Neuronal stem cell (in vitro differentiated cells): ENCODE data around the gene NEGR1.

Experiments used
- DNase-seq: peaks from one replicate; pipeline ENCODE4 v3.0.0-alpha.2; 2013; ENCODE audit warnings: low spot score
- H2AFZ ChIP-seq: one replicate; pipeline ENCODE4 v1.6.1; 2013; ENCODE audit warnings: mild to moderate bottlenecking, low read length, inconsistent platforms
- H2AK5ac ChIP-seq: 2 replicates; pipeline ENCODE4 v1.6.1; 2013; ENCODE audit warnings: low read depth, mild to moderate bottlenecking, inconsistent platforms, low read length, moderate library complexity, mixed read lengths
- H2BK120ac ChIP-seq: 2 replicates; pipeline ENCODE4 v1.6.1; 2013; ENCODE audit warnings: low read depth, mild to moderate bottlenecking, inconsistent platforms, low read length, moderate library complexity, mixed read lengths
- H2BK12ac ChIP-seq: one replicate; pipeline ENCODE4 v1.6.1; 2013; ENCODE audit warnings: low read length, inconsistent platforms
- H2BK15ac ChIP-seq: 2 replicates; pipeline ENCODE4 v1.6.1; 2013; ENCODE audit warnings: mild to moderate bottlenecking, low read length, inconsistent platforms, mixed read lengths
- H2BK5ac ChIP-seq: one replicate; pipeline ENCODE4 v1.6.1; 2013; ENCODE audit warnings: inconsistent platforms, mild to moderate bottlenecking, low read length, moderate library complexity
- H3K14ac ChIP-seq: one replicate; pipeline ENCODE4 v1.6.1; 2013; ENCODE audit warnings: low read length, inconsistent platforms
- H3K18ac ChIP-seq: 2 replicates; pipeline ENCODE4 v1.6.1; 2013; ENCODE audit warnings: low read length, inconsistent platforms
- H3K23ac ChIP-seq: 2 replicates; pipeline ENCODE4 v1.6.1; 2013; ENCODE audit warnings: low read depth, mild to moderate bottlenecking, mixed read lengths, low read length, inconsistent platforms; ENCODE audit not compliant: poor library complexity
- H3K27ac ChIP-seq: replicated peaks from 3 replicates; pipeline ENCODE4 v1.5.1; 2013; ENCODE audit warnings: low read length, inconsistent platforms
- H3K27me3 ChIP-seq, 3 experiments: 2 replicates each; pipeline ENCODE4 v1.6.1; 2013; ENCODE audit warnings: low read length in 3 of 3, mild to moderate bottlenecking in 2 of 3, inconsistent platforms in 1 of 3, low read depth in 1 of 3, mixed read lengths in 1 of 3, moderate library complexity in 1 of 3; ENCODE audit not compliant: control insufficient read depth in 3 of 3, insufficient read depth in 3 of 3
- H3K36me3 ChIP-seq, 2 donors: replicated peaks in 1 of 2; 2 replicates each; pipeline ENCODE4 v1.6.1; 2013; ENCODE audit warnings: low read length in 2 of 2; ENCODE audit not compliant: control insufficient read depth in 2 of 2, insufficient read depth in 2 of 2
- H3K4ac ChIP-seq: 2 replicates; pipeline ENCODE4 v1.6.1; 2013; ENCODE audit warnings: inconsistent platforms, mild to moderate bottlenecking, low read length, moderate library complexity
- H3K4me1 ChIP-seq, 2 donors: 1 replicate in 1 of 2; 2 replicates in 1 of 2; pipeline ENCODE4 v1.6.1; 2013; ENCODE audit warnings: low read length in 2 of 2, low read depth in 1 of 2; ENCODE audit not compliant: control insufficient read depth in 2 of 2, insufficient read depth in 1 of 2
- H3K4me2 ChIP-seq: one replicate; pipeline ENCODE4 v1.6.1; 2013; ENCODE audit warnings: mild to moderate bottlenecking, low read length, inconsistent platforms; ENCODE audit not compliant: insufficient read depth, poor library complexity, severe bottlenecking
- H3K4me3 ChIP-seq, 2 donors: 2 replicates each; pipeline ENCODE4 v1.5.1; 2013; ENCODE audit warnings: low read length in 2 of 2, mild to moderate bottlenecking in 2 of 2, inconsistent platforms in 1 of 2, moderate library complexity in 1 of 2
- H3K79me1 ChIP-seq: one replicate; pipeline ENCODE4 v1.6.1; 2013; ENCODE audit warnings: low read depth, mild to moderate bottlenecking, inconsistent platforms, low read length, moderate library complexity
- H3K9ac ChIP-seq: one replicate; pipeline ENCODE4 v1.6.1; 2013; ENCODE audit warnings: mild to moderate bottlenecking, low read depth, low read length, inconsistent platforms; ENCODE audit not compliant: poor library complexity
- H3K9me3 ChIP-seq, 2 donors: replicated peaks in 1 of 2; 2 replicates each; pipeline versions ENCODE3 to v1.6.1; 2013; ENCODE audit warnings: low read length in 2 of 2, mild to moderate bottlenecking in 2 of 2, inconsistent platforms in 1 of 2, low read depth in 1 of 2, mixed read lengths in 1 of 2, moderate library complexity in 1 of 2; ENCODE audit not compliant: control insufficient read depth in 2 of 2, insufficient read depth in 1 of 2
- H4K8ac ChIP-seq: one replicate; pipeline ENCODE4 v1.6.1; 2013; ENCODE audit warnings: low read depth, mild to moderate bottlenecking, inconsistent platforms, low read length, moderate library complexity
- H4K91ac ChIP-seq: one replicate; pipeline ENCODE4 v1.6.1; 2013; ENCODE audit warnings: low read length, low read depth, mild to moderate bottlenecking, inconsistent platforms; ENCODE audit not compliant: poor library complexity
- WGBS, 2 donors: extraction: QIAGEN DNeasy Blood & Tissue Kit; methylation state at CpG; one replicate each; pipeline ENCODE4 v1.1.7; 2013; ENCODE audit warnings: missing lambda C conversion rate in 2 of 2, mixed read lengths in 1 of 2; ENCODE audit not compliant: insufficient read length in 2 of 2, insufficient replicate concordance in 1 of 2; ENCODE audit errors: extremely low coverage in 2 of 2; 5-methylcytosine and 5-hydroxymethylcytosine counted together

Gene NEGR1

DNA sequence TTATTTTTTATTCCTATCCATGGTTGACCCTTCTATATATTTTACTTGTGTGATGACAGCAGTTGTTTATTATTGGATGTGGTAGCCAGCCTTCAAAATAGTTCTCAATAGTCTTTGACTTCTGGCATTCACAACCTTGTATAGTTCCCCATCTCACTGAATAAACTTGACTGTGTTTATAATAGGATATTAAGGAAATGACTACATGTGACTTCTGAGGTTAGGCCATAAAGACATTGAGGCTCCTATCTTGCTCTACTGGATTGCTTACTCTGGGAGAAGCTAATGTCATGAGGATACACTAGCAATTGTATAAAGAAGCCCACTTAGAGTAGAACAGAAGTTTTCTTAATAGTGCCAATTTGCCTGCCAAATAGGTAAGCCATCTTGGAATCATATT, 231.8 kb downstream of the NEGR1 start:
- no peaks in the 10 kb centered on the region for H3K9me3 ChIP-seq
- H3K4me1 ChIP-seq, result no peaks in the 10 kb centered on the region
- H2AFZ ChIP-seq, result no peak overlapping the region
- no peak overlapping the region for H4K8ac ChIP-seq
- no peak overlapping the region for H3K18ac ChIP-seq
- H3K23ac ChIP-seq, result no peak overlapping the region
- no peak overlapping the region for H4K91ac ChIP-seq
- H3K4ac ChIP-seq, result no peak overlapping the region
- no peak overlapping the region for H2BK15ac ChIP-seq
- no peak overlapping the region for H2BK120ac ChIP-seq
- no peak overlapping the region for H2AK5ac ChIP-seq
- no peak overlapping the region for H3K4me2 ChIP-seq
- no peak overlapping the region for H3K27ac ChIP-seq
- H3K9ac ChIP-seq, result no peak overlapping the region
- no peak overlapping the region for H2BK12ac ChIP-seq
- H3K36me3 ChIP-seq, result no peaks in the 10 kb centered on the region
- no peaks in the 10 kb centered on the region for H3K79me1 ChIP-seq
- no peaks in the 10 kb centered on the region for H3K27me3 ChIP-seq
- H3K14ac ChIP-seq, result no peak overlapping the region
- no peak overlapping the region for H3K4me3 ChIP-seq
- H2BK5ac ChIP-seq, result no peak overlapping the region
- no peak for DNase-seq

DNA sequence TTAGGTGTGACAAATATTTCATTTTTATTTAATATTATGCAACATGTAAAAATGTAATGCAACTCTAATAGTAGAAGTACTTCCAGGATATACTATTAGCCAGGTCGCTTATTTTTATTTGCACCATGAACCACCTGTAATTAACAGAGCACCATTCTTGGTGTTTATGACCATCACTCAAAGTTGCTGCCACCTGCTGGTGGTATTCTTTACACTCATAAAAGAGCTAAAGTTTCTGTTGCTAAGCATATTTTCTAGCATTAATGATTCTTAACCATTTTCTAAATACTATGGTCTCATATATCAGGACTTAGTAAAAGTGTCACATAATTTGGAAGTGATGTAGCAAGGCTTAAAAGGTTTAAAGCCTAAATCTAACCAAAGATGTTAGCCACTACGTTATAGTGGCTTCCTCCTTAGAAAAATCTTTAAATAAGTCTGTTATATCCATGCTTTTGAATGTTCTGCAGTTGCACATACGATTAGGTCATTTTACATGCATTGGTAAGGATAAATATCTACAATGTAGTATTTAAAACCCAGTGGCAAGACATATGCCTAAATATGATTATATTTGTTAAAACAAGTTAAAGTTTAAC, 244.5 kb downstream of the NEGR1 start:
- no peaks in the 10 kb centered on the region for H3K36me3 ChIP-seq
- no peak overlapping the region for H3K23ac ChIP-seq
- no peak overlapping the region for H3K9ac ChIP-seq
- no peak overlapping the region for H2BK120ac ChIP-seq
- H2BK12ac ChIP-seq, result no peak overlapping the region
- H2BK5ac ChIP-seq, result no peak overlapping the region
- H4K8ac ChIP-seq, result no peak overlapping the region
- no peak overlapping the region for H4K91ac ChIP-seq
- H2AFZ ChIP-seq, result no peak overlapping the region
- DNase-seq, result peak; percentile 20
- no CpG with 5 or more reads among the region's 3 CpGs for WGBS, 2 donors
- H3K9me3 ChIP-seq, result no peaks in the 10 kb centered on the region
- H3K4me2 ChIP-seq, result no peak overlapping the region
- H3K18ac ChIP-seq, result no peak overlapping the region
- peaks cover 0 to 4% of the 10 kb centered on the region in 2 donors for H3K4me1 ChIP-seq
- no peak overlapping the region for H3K4ac ChIP-seq
- no peaks in the 10 kb centered on the region for H3K79me1 ChIP-seq
- no peak overlapping the region for H3K4me3 ChIP-seq
- H3K14ac ChIP-seq, result no peak overlapping the region
- no peak overlapping the region for H3K27ac ChIP-seq
- no peak overlapping the region for H2BK15ac ChIP-seq
- H2AK5ac ChIP-seq, result no peak overlapping the region
- H3K27me3 ChIP-seq, result no peaks in the 10 kb centered on the region

DNA sequence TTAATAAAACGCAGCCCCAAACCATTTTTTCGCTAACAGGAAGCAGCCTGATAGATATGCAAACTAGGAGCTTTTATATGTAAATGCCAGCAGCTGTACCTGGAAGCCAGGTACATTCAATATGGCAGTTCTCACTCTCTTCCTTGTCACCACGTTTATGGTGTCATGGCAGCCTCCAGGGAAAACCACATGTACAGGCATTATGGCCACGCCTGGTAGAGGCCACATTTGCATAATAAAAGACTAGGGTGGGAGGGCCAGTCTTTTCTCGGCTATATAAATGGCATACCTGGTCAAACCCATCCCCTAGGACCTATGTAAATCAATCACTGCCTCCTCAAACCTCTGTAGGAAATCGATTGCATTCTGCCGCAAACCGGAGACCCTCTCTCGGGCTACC, 247.5 kb downstream of the NEGR1 start:
- Histone ChIP-seq H2AK5ac (no peak overlapping the region), H2BK15ac (no peak overlapping the region), H3K23ac (no peak overlapping the region), H4K8ac (no peak overlapping the region), H3K36me3 (no peaks in the 10 kb centered on the region), H3K27me3 (no peaks in the 10 kb centered on the region), H3K27ac (no peak overlapping the region), H2AFZ (peak overlapping the region; percentile 25), H3K4me3 (no peak overlapping the region), H3K18ac (no peak overlapping the region), H3K9me3 (no peaks in the 10 kb centered on the region), H3K4me2 (no peak overlapping the region), H3K4ac (no peak overlapping the region), H3K79me1 (no peaks in the 10 kb centered on the region), H2BK12ac (no peak overlapping the region), H3K4me1 (peaks cover 0 to 4% of the 10 kb centered on the region in 2 donors), H4K91ac (no peak overlapping the region), H3K14ac (no peak overlapping the region), H2BK120ac (no peak overlapping the region), H2BK5ac (no peak overlapping the region), H3K9ac (no peak overlapping the region)
- no CpG with 5 or more reads among the region's 9 CpGs for WGBS, 2 donors
- no peak for DNase-seq

DNA sequence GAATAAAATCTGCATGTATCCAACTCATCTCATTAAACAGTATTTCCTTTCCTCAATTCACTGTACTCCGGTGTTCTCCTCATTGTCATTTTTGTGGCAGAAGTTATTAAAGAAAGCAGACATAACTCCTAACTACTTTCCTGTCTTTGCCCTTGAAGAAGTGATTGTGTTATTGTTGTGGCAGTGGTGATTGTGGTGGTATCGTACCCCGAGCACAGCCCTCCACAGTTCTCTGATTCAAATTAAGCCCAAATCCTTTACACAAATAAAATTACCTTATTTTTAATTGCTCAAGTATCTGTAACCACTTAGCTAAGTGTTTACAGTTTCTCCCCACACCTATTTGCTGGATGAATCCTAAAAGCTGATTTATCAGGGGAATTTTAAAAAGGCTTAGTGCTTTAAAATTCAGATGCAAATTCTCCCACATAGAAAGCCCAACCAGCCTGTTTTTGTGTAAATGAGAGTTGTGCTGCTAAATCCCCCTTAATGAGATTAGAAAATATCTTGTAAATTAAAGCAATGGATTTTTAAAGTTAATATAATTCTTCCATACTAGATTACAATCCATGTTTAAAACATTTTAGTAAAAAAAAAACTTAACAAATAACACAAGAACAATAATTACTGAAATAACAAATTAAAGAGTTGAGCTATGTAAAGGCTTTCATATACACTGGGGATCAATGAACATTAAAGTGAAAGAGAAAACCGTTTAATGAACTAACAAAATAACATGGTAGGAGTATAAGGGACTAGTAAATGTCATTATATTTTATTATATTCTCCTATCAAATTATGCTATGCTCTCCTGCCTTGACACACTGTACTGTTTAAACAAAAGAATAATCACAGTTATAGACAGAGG, 259.0 kb downstream of the NEGR1 start:
- H2AFZ ChIP-seq, result no peak overlapping the region
- no peaks in the 10 kb centered on the region for H3K27me3 ChIP-seq
- no peak overlapping the region for H3K14ac ChIP-seq
- no peaks in the 10 kb centered on the region for H3K9me3 ChIP-seq
- DNase-seq, result no peak
- H3K36me3 ChIP-seq, result no peaks in the 10 kb centered on the region
- H3K79me1 ChIP-seq, result no peaks in the 10 kb centered on the region
- no peak overlapping the region for H3K23ac ChIP-seq
- no peak overlapping the region for H2BK120ac ChIP-seq
- no peak overlapping the region for H2BK5ac ChIP-seq
- no peak overlapping the region for H3K9ac ChIP-seq
- no peak overlapping the region for H2BK12ac ChIP-seq
- no peak overlapping the region for H2AK5ac ChIP-seq
- peaks cover 0 to 2% of the 10 kb centered on the region in 2 donors for H3K4me1 ChIP-seq
- no peak overlapping the region for H3K27ac ChIP-seq
- H3K18ac ChIP-seq, result no peak overlapping the region
- no peak overlapping the region for H3K4ac ChIP-seq
- WGBS, 2 donors, result no CpG with 5 or more reads among the region's 4 CpGs
- no peak overlapping the region for H3K4me2 ChIP-seq
- no peak overlapping the region for H4K8ac ChIP-seq
- H3K4me3 ChIP-seq, result no peak overlapping the region
- no peak overlapping the region for H4K91ac ChIP-seq
- H2BK15ac ChIP-seq, result no peak overlapping the region
